Measurements from ENCODE around the gene SELL.

DNA sequence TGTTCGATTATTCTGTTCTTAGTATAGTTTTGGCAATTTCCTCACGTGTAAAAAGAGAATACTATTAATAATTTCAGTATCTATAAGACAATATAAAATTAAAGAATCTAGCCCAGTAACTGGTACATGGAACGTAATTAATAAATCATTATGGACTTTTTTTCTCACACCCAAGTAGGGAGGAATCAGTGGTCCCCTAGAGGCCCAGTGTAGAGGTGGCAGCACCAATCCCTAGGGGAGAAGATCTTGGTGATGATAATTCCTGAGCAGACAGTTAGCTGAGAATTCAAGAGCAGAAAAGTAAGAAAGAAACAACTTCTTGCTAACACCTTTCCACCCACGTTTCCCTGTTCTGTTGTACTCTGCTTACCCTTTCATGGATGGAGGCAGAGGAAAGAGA, 42.1 kb upstream of the SELL start:
- TF ChIP-seq, protein P1, sequence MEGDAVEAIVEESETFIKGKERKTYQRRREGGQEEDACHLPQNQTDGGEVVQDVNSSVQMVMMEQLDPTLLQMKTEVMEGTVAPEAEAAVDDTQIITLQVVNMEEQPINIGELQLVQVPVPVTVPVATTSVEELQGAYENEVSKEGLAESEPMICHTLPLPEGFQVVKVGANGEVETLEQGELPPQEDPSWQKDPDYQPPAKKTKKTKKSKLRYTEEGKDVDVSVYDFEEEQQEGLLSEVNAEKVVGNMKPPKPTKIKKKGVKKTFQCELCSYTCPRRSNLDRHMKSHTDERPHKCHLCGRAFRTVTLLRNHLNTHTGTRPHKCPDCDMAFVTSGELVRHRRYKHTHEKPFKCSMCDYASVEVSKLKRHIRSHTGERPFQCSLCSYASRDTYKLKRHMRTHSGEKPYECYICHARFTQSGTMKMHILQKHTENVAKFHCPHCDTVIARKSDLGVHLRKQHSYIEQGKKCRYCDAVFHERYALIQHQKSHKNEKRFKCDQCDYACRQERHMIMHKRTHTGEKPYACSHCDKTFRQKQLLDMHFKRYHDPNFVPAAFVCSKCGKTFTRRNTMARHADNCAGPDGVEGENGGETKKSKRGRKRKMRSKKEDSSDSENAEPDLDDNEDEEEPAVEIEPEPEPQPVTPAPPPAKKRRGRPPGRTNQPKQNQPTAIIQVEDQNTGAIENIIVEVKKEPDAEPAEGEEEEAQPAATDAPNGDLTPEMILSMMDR (conservative IDR thresholded peaks at IDR 0.05; ENCODE audit: low read depth in 2 of 2): no peak
- no peak for TF ChIP-seq EZH2phosphoT487 (IDR thresholded peaks at IDR 0.05; ENCODE audit: unreplicated experiment)

Data from GM23338 (cell line).